Loucy (cell line): Measurements from ENCODE around the gene ALKBH8.

Experiments
- CTCF ChIP-seq: fragments of 200-600 bp; sonication (generic); conservative IDR thresholded peaks from 2 replicates; pipeline ENCODE4 v1.5.1; 2014; ENCODE audit warnings: mild to moderate bottlenecking, antibody characterized with exemption, low read length
- EZH2phosphoT487 ChIP-seq: fragments of 200-600 bp; IDR thresholded peaks from 2 replicates; pipeline ENCODE4 v1.6.1; 2018; ENCODE audit warnings: antibody characterized with exemption, mild to moderate bottlenecking, moderate library complexity, borderline replicate concordance

GRCh38 chr11:107508201-107508857 is 57.2 kb downstream of the ALKBH8 start:
- TF ChIP-seq CTCF (no peak), EZH2phosphoT487 (no peak)
